ENCODE data around the gene GMCL2. TPM values are rescaled to one million over a fixed set of nuclear protein-coding genes. Genes with fewer than 3 reads are reported as not detected.

Gene GMCL2
- total RNA-seq, 2 donors from 2014 or later: not detected

GRCh38 chr5:178137991-178138390, 49.2 kb downstream of the GMCL2 start:
- DNase-seq: no peak
- H3K27me3 Mint-ChIP-seq (ENCODE audit: insufficient read depth): no peaks in the 10 kb centered on the region
- H3K4me1 Mint-ChIP-seq: no peaks in the 10 kb centered on the region
- H3K4me3 ChIP-seq (ENCODE audit: low read length): no peak overlapping the region
- H3K4me3 Mint-ChIP-seq: no peak overlapping the region
- peaks cover 46% of the 10 kb centered on the region for H3K36me3 Mint-ChIP-seq (ENCODE audit: low read depth)
- H3K9ac ChIP-seq (ENCODE audit: extremely low read depth, low read length, poor library complexity, severe bottlenecking): no peak overlapping the region
- no peak overlapping the region for H3K27ac Mint-ChIP-seq
- no peaks in the 10 kb centered on the region for H3K9me3 Mint-ChIP-seq
- no peaks in the 10 kb centered on the region for H3K9me3 ChIP-seq (ENCODE audit: control insufficient read depth, low read length)
- no peak overlapping the region for H3K27ac ChIP-seq (ENCODE audit: low read depth, low read length)
- TF ChIP-seq CTCF (conservative IDR thresholded peaks at IDR 0.05): no peak
- H3K4me1 ChIP-seq (ENCODE audit: control insufficient read depth, insufficient read depth, low read length): no peaks in the 10 kb centered on the region
- H3K27me3 ChIP-seq (ENCODE audit: control insufficient read depth, insufficient read depth, low read length, poor library complexity, severe bottlenecking): no peaks in the 10 kb centered on the region
- H3K36me3 ChIP-seq (ENCODE audit: control insufficient read depth, insufficient read depth, low read length): peaks cover 38% of the 10 kb centered on the region
- 96 to 97% methylated on average over 10 to 12 of the region's 12 CpGs for WGBS, 2 experiments (ENCODE audit: insufficient coverage in 1 of 2, insufficient read length in 1 of 2)

DNA sequence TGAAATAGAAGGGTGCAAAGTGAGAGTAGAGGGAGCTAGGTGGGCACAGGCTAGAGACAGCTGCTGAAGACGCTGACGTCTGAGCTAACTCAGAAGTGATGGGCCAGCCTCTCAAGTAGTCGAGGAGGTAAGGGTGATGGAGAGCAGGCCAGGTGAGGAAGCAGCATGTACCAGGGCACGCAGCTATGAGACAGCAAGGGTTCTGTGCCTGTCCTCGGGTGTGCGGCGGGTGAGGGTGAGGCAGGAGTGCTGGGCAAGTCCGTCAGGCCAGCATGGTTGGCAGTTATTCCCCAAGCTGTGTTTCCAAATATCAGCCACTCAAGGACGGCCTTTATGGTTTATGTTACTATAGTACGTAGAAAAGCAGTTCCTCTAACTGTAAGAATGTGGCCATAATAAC, 50.2 kb downstream of the GMCL2 start:
- H3K27me3 Mint-ChIP-seq (ENCODE audit: insufficient read depth): no peaks in the 10 kb centered on the region
- Histone ChIP-seq H3K27me3 (ENCODE audit: control insufficient read depth, insufficient read depth, low read length, poor library complexity, severe bottlenecking) (no peaks in the 10 kb centered on the region), H3K27ac (ENCODE audit: low read depth, low read length) (no peak overlapping the region), H3K4me3 (ENCODE audit: low read length) (no peak overlapping the region), H3K9ac (ENCODE audit: extremely low read depth, low read length, poor library complexity, severe bottlenecking) (no peak overlapping the region), H3K36me3 (ENCODE audit: control insufficient read depth, insufficient read depth, low read length) (peaks cover 29% of the 10 kb centered on the region), H3K9me3 (ENCODE audit: control insufficient read depth, low read length) (no peaks in the 10 kb centered on the region), H3K4me1 (ENCODE audit: control insufficient read depth, insufficient read depth, low read length) (no peaks in the 10 kb centered on the region)
- H3K9me3 Mint-ChIP-seq: no peaks in the 10 kb centered on the region
- no peak for DNase-seq
- no peak for TF ChIP-seq CTCF (conservative IDR thresholded peaks at IDR 0.05)
- no peak overlapping the region for H3K4me3 Mint-ChIP-seq
- H3K36me3 Mint-ChIP-seq (ENCODE audit: low read depth): peaks cover 39% of the 10 kb centered on the region
- WGBS, 2 experiments (ENCODE audit: insufficient coverage in 1 of 2, insufficient read length in 1 of 2): 89 to 90% methylated on average over 9 to 10 of the region's 10 CpGs
- no peaks in the 10 kb centered on the region for H3K4me1 Mint-ChIP-seq
- H3K27ac Mint-ChIP-seq: peak overlapping the region; percentile 28

Other genes with a start within 250 kb of the GMCL2 start
- gene PROP1, start 191.1 kb downstream of the GMCL2 start, total RNA-seq: not detected
- 10 to 100 TPM; 12.7 to 15.2 TPM for gene N4BP3, start 73.8 kb downstream of the GMCL2 start, total RNA-seq
- 10 to 100 TPM; 36.0 to 36.9 TPM for gene RMND5B, start 56.4 kb downstream of the GMCL2 start, total RNA-seq
- gene NHP2, start 33.5 kb downstream of the GMCL2 start, total RNA-seq: 100 to 1,000 TPM; 174 to 176 TPM
- gene HNRNPAB, start 17.2 kb upstream of the GMCL2 start, total RNA-seq: 100 to 1,000 TPM; 343 to 353 TPM
- 10 to 100 TPM; 59.9 to 82.5 TPM for gene PHYKPL, start 45.4 kb upstream of the GMCL2 start, total RNA-seq